GM15510 (cell line): ENCODE measurements around the gene PTPN7.

ENCODE experiments used
- POLR2A ChIP-seq: IDR thresholded peaks from 3 replicates; pipeline ENCODE4 v1.6.1; 2011; ENCODE audit warnings: borderline replicate concordance; ENCODE audit not compliant: insufficient read length; ENCODE audit errors: extremely low read depth

The PTPN7 gene

GRCh38 chr1:202179828-202180750 lies 19.7 kb upstream of the PTPN7 start:
- TF ChIP-seq POLR2A: no peak

- TF ChIP-seq POLR2A: no peak
Measured at GRCh38 chr1:202176949-202177927, 16.8 kb upstream of the PTPN7 start.

- no peak for TF ChIP-seq POLR2A
Measured at GRCh38 chr1:202173993-202174392, 13.6 kb upstream of the PTPN7 start.

- TF ChIP-seq POLR2A: no peak
Measured at GRCh38 chr1:202172015-202172355, 11.6 kb upstream of the PTPN7 start.

GRCh38 chr1:202171292-202172014 lies 11.1 kb upstream of the PTPN7 start:
- TF ChIP-seq POLR2A: no peak

GRCh38 chr1:202170726-202171125 lies 10.3 kb upstream of the PTPN7 start:
- TF ChIP-seq POLR2A: no peak

GRCh38 chr1:202168861-202169260 lies 8.5 kb upstream of the PTPN7 start:
- TF ChIP-seq POLR2A: no peak

GRCh38 chr1:202167708-202168415 lies 7.5 kb upstream of the PTPN7 start:
- no peak for TF ChIP-seq POLR2A

- no peak for TF ChIP-seq POLR2A
Measured at GRCh38 chr1:202165942-202166843, 5.8 kb upstream of the PTPN7 start.

GRCh38 chr1:202165267-202165941 lies 5.0 kb upstream of the PTPN7 start:
- no peak for TF ChIP-seq POLR2A

GRCh38 chr1:202164271-202165037 lies 4.1 kb upstream of the PTPN7 start:
- TF ChIP-seq POLR2A: peak; percentile 13
